GM12892 (cell line): Measurements from ENCODE around the gene SLC27A1.

Experiments
- DNase-seq: peaks from one replicate; pipeline ENCODE4 v3.0.0; 2011; ENCODE audit not compliant: insufficient read length
- FAIRE-seq: peaks from 2 replicates; lab custom pipeline; 2011; peaks lifted over from hg19 to GRCh38; lab: Jason Lieb, UNC
- POLR2A ChIP-seq: IDR thresholded peaks from 2 replicates; pipeline ENCODE4 v1.6.1; 2011; ENCODE audit warnings: low read depth, low read length, control low read depth
- POLR2AphosphoS5 ChIP-seq: IDR thresholded peaks from 2 replicates; pipeline ENCODE4 v1.6.1; 2011; ENCODE audit warnings: low read depth, low read length, control low read depth
- TAF1 ChIP-seq: IDR thresholded peaks from 2 replicates; pipeline ENCODE4 v1.6.1; 2011; ENCODE audit warnings: low read depth, mild to moderate bottlenecking, control low read depth, low read length, borderline replicate concordance

SLC27A1 gene

DNA sequence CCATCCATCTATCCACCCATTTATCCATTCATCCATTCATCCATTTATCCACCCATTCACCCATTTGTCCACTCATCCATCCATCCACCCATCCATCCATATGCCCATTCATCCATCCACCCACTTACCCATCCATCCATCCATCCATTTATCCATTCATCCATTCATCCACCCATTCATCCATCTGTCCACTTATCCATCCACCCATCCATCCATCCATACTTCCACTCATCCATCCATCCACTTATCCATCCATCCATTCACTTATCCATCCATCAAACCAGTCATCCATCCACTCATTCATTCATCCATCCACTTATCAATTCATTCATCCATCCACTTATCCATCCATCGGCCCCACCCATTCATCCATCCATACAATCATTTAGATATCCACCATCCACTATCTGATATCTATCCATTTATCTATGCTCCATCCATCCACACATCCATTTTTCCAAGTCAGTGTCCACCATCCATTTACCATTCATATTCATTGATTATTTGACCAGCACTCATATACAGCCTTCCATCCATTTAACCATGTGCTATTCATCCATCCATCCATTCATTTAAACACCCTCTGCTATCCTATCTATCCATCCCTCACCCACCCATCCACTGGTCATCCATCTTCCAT, 24.7 kb upstream of the SLC27A1 start:
- DNase-seq (no peak), FAIRE-seq (no peak)
- TF ChIP-seq POLR2A (no peak), POLR2AphosphoS5 (no peak), TAF1 (no peak)

GRCh38 chr19:17447704-17448130, 22.6 kb upstream of the SLC27A1 start:
- FAIRE-seq, result no peak
- no peak for DNase-seq
- TF ChIP-seq TAF1 (no peak), POLR2A (no peak), POLR2AphosphoS5 (no peak)

GRCh38 chr19:17448131-17448967, 22.0 kb upstream of the SLC27A1 start, which contains the start of gene TMEM221:
TSS of gene TMEM221 (minus strand) at chr19:17448668. CDS start at chr19:17448462, 206 bp downstream.
- DNase-seq, result peak; percentile 51
- no peak for TF ChIP-seq TAF1
- no peak for TF ChIP-seq POLR2A
- no peak for TF ChIP-seq POLR2AphosphoS5
- no peak for FAIRE-seq

GRCh38 chr19:17450264-17451075, 19.9 kb upstream of the SLC27A1 start:
- FAIRE-seq, result peak; percentile 58
- TF ChIP-seq POLR2A (no peak), TAF1 (no peak), POLR2AphosphoS5 (no peak)
- DNase-seq, result no peak

DNA sequence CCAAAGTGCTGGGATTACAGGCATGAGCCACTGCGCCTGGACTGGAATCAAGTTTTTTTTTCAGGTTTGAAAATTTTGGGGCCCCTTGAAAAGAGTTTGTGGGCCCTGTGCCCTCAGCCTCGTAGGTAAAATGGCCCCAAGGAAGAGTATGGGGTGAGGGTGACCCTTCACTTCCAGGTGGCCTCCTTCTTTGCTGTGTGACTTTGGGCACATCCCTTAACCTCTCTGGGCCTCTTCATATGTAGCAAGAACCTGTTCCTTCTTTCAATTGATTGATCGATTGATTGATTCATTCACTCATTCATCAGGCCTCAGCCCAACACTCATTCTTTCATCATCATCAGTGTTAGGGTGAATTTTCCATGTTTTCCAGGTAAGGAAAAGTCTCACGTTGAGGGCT, 18.5 kb upstream of the SLC27A1 start:
- DNase-seq (no peak), FAIRE-seq (no peak)
- no peak for TF ChIP-seq POLR2A
- no peak for TF ChIP-seq POLR2AphosphoS5
- no peak for TF ChIP-seq TAF1

GRCh38 chr19:17454576-17455071, 15.7 kb upstream of the SLC27A1 start:
- DNase-seq (no peak), FAIRE-seq (no peak)
- TF ChIP-seq TAF1 (no peak), POLR2A (no peak), POLR2AphosphoS5 (no peak)

GRCh38 chr19:17455308-17456123, 14.8 kb upstream of the SLC27A1 start:
- DNase-seq (no peak), FAIRE-seq (no peak)
- TF ChIP-seq POLR2A (no peak), TAF1 (no peak), POLR2AphosphoS5 (no peak)

DNA sequence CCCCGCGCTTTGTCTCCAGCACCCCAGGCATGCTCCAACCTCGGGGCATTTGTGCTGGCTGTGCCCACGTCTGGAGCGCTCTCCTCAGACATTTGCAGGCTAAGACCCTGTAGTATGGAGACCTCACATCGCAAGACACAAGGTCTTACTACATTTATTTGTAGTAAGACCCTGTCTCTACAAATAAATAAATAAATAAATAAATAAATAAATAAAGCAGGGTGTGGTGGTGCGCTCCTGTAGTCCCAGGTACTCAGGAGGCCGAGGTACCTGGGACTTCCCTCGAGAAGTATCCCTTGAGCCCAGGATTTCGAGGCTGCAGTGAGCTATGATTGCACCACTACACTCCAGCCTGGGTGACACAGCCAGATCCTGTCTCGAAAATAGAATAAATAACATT, 14.2 kb upstream of the SLC27A1 start:
- no peak for DNase-seq
- no peak for FAIRE-seq
- TF ChIP-seq TAF1, result no peak
- no peak for TF ChIP-seq POLR2AphosphoS5
- no peak for TF ChIP-seq POLR2A

DNA sequence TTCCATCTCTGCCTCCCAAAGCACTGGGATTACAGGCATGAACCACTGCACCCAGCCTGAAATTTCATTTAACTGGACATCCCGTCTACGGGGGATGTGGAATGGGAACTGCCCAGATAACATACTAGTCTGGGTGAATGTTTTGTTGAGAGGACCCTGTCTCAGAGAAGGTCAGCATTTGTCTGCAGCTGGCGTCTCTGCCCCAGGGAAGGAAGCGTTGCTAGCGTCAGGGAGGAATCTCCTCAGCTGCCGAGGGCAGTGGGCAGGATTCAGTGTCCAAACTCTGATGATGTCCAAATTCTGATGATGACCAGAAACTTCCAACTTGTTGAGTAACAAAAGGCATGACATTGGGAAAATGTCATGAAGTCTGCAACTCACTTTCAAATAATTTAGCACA, 12.7 kb upstream of the SLC27A1 start:
- no peak for FAIRE-seq
- no peak for TF ChIP-seq TAF1
- no peak for TF ChIP-seq POLR2A
- TF ChIP-seq POLR2AphosphoS5, result no peak
- DNase-seq, result no peak

GRCh38 chr19:17458970-17459369, 11.4 kb upstream of the SLC27A1 start:
- TF ChIP-seq POLR2AphosphoS5, result no peak
- TF ChIP-seq TAF1, result no peak
- no peak for TF ChIP-seq POLR2A
- FAIRE-seq (no peak), DNase-seq (no peak)
